BJ (cell line): ENCODE results near the gene CREB1. TPM values are rescaled to one million over a fixed set of nuclear protein-coding genes. Genes with fewer than 3 reads are reported as not detected.

ENCODE experiments used
- CTCF ChIA-PET: fragments of 350-600 bp; formaldehyde crosslinking; extraction: SDS; loops from one replicate; lab custom pipeline; 2021; ENCODE audit warnings: antibody characterized with exemption, inconsistent platforms; lab: Yijun Ruan, JAX
- POLR2A ChIA-PET: fragments of 300-600 bp; sonication (Branson Sonifier 250); formaldehyde crosslinking; extraction: SDS; loops from one replicate; lab custom pipeline; 2021; ENCODE audit warnings: antibody characterized with exemption; lab: Charles Lee
- DNase-seq: peaks from one replicate; pipeline ENCODE4 v3.0.0-alpha.2; 2011; ENCODE audit warnings: low read depth
- H3K27me3 ChIP-seq: 2 replicates; pipeline ENCODE4 v1.6.0; 2011; ENCODE audit warnings: low read length; ENCODE audit not compliant: control insufficient read depth, insufficient read depth
- H3K36me3 ChIP-seq: 2 replicates; pipeline ENCODE4 v1.5.1; 2011; ENCODE audit warnings: low read length; ENCODE audit not compliant: control insufficient read depth, insufficient read depth
- H3K4me3 ChIP-seq: 2 replicates; pipeline ENCODE4 v1.5.1; 2011; ENCODE audit warnings: low read depth, mild to moderate bottlenecking, control low read depth, low read length
- CTCF ChIP-seq: IDR thresholded peaks from 2 replicates; pipeline ENCODE4 v1.5.1; 2011; ENCODE audit warnings: low read depth, mild to moderate bottlenecking, control low read depth, inconsistent platforms, low read length, moderate library complexity; ENCODE audit not compliant: insufficient read depth
- polyA plus RNA-seq: library from polyadenylated mRNA; depleted of rRNA; stranded (reverse); fragments of >200 nt; gene quantifications from 2 replicates; pipeline ENCODE4 v1.2.3, GENCODE V29; 2011

Gene CREB1
- polyA plus RNA-seq, 1 experiment: 44.4 TPM

- ChIA-PET POLR2A (no interaction called here), CTCF (no interaction called here)
- DNase-seq: no peak
- Histone ChIP-seq H3K36me3 (no peaks in the 10 kb centered on the region), H3K4me3 (no peak overlapping the region), H3K27me3 (no peaks in the 10 kb centered on the region)
- TF ChIP-seq CTCF: no peak
Measured at GRCh38 chr2:207606399-207606798, 76.6 kb downstream of the CREB1 start.

- ChIA-PET POLR2A (no interaction called here), CTCF (interaction anchor here (2.3 kb wide), 1 partner anchor 12 kb away, joined by 5 read pairs; no protein-coding TSS in a partner anchor)
- TF ChIP-seq CTCF: no peak
- no peak overlapping the region for H3K4me3 ChIP-seq
- no peaks in the 10 kb centered on the region for H3K36me3 ChIP-seq
- H3K27me3 ChIP-seq: no peaks in the 10 kb centered on the region
- DNase-seq: no peak
Measured at GRCh38 chr2:207606829-207607228, 77.1 kb downstream of the CREB1 start.

GRCh38 chr2:207612714-207613113, 83.0 kb downstream of the CREB1 start:
- no peaks in the 10 kb centered on the region for H3K27me3 ChIP-seq
- no peak overlapping the region for H3K4me3 ChIP-seq
- no peak for TF ChIP-seq CTCF
- DNase-seq: no peak
- peaks cover 1% of the 10 kb centered on the region; the same call in 1 of the 2 replicates for H3K36me3 ChIP-seq
- ChIA-PET CTCF (interaction anchor here (1.0 to 1.2 kb wide), 2 partner anchors 12 to 79 kb away, joined by 3 to 4 read pairs; no protein-coding TSS in a partner anchor), POLR2A (no interaction called here)

- no peaks in the 10 kb centered on the region for H3K27me3 ChIP-seq
- H3K36me3 ChIP-seq: peaks cover 1% of the 10 kb centered on the region; the same call in 1 of the 2 replicates
- TF ChIP-seq CTCF: no peak
- ChIA-PET POLR2A (no interaction called here), CTCF (no interaction called here)
- no peak overlapping the region for H3K4me3 ChIP-seq
- no peak for DNase-seq
Measured at GRCh38 chr2:207614824-207615223, 85.1 kb downstream of the CREB1 start.

- ChIA-PET POLR2A (no interaction called here), CTCF (interaction anchor here (0.7 kb wide), 1 partner anchor 118 kb away, joined by 3 read pairs; no protein-coding TSS in a partner anchor)
- Histone ChIP-seq H3K36me3 (peaks cover 6% of the 10 kb centered on the region), H3K27me3 (no peaks in the 10 kb centered on the region), H3K4me3 (no peak overlapping the region)
- DNase-seq: no peak
- no peak for TF ChIP-seq CTCF
Measured at GRCh38 chr2:207616185-207616584, 86.4 kb downstream of the CREB1 start.
